Spleen (tissue), 11 donors: ENCODE data around the gene PDE4D. TPM values are rescaled to one million over a fixed set of nuclear protein-coding genes. Genes with fewer than 3 reads are reported as not detected.
"Not testable (repeated sequence)": the region's sequence is repeated elsewhere in the genome, so short reads cannot be mapped to it uniquely, and the experiment has no call there.

Source experiments
- DNase-seq: peaks from one replicate; pipeline ENCODE4 v3.0.0-alpha.2; 2020
- H3K27ac ChIP-seq, 8 donors: fragments of 200-600 bp; sonication (generic) in 7 of 8; 1 replicate in 4 of 8; 2 replicates in 4 of 8; pipeline versions ENCODE4 v1.5.0 to v1.8.0; 2016 to 2021; ENCODE audit warnings: inconsistent platforms in 4 of 8, mild to moderate bottlenecking in 4 of 8, moderate library complexity in 1 of 8
- H3K27me3 ChIP-seq, 7 donors: fragments of 200-600 bp; sonication (generic) in 6 of 7; replicated peaks in 1 of 7; 1 replicate in 4 of 7; 2 replicates in 3 of 7; pipeline versions ENCODE4 v1.5.0 to v1.8.0; 2016 to 2021; ENCODE audit warnings: inconsistent platforms in 3 of 7, mild to moderate bottlenecking in 1 of 7
- H3K36me3 ChIP-seq, 6 donors: fragments of 200-600 bp; sonication (generic) in 5 of 6; 1 replicate in 4 of 6; 2 replicates in 2 of 6; pipeline versions ENCODE4 v1.5.0 to v1.8.0; 2016 to 2021; ENCODE audit warnings: inconsistent platforms in 2 of 6
- H3K4me1 ChIP-seq, 6 donors: fragments of 200-600 bp; sonication (generic) in 5 of 6; 1 replicate in 3 of 6; 2 replicates in 3 of 6; pipeline versions ENCODE4 v1.5.0 to v1.8.0; 2016 to 2021; ENCODE audit warnings: inconsistent platforms in 3 of 6
- H3K4me3 ChIP-seq, 8 donors: fragments of 200-600 bp; sonication (generic) in 7 of 8; 1 replicate in 4 of 8; 2 replicates in 4 of 8; pipeline versions ENCODE4 v1.5.0 to v1.8.0; 2016 to 2021; ENCODE audit warnings: inconsistent platforms in 4 of 8, mild to moderate bottlenecking in 4 of 8, moderate library complexity in 2 of 8
- H3K9me3 ChIP-seq, 8 donors: fragments of 200-600 bp; sonication (generic) in 7 of 8; 1 replicate in 4 of 8; 2 replicates in 4 of 8; pipeline versions ENCODE4 v1.5.0 to v1.8.0; 2016 to 2021; ENCODE audit warnings: inconsistent platforms in 4 of 8
- CTCF ChIP-seq, 11 experiments: fragments of 200-600 bp in 7 of 11; fragments of 450-650 bp in 4 of 11; sonication (generic) in 4 of 11; IDR thresholded peaks in 8 of 11; conservative IDR thresholded peaks in 3 of 11; 1 replicate in 7 of 11; 2 replicates in 4 of 11; pipeline versions ENCODE4 v1.4.0 to v1.8.0; 2016 to 2021; ENCODE audit warnings: antibody characterized with exemption in 11 of 11, inconsistent platforms in 4 of 11, mild to moderate bottlenecking in 1 of 11
- POLR2A ChIP-seq, 3 donors: fragments of 450-650 bp; IDR thresholded peaks; one replicate each; pipeline ENCODE4 v1.5.1; 2017; ENCODE audit warnings: antibody characterized with exemption in 3 of 3, mild to moderate bottlenecking in 1 of 3
- POLR2AphosphoS5 ChIP-seq, 3 donors: sonication (generic); formaldehyde crosslinking; IDR thresholded peaks; one replicate each; pipeline ENCODE4 v1.5.1; 2017; ENCODE audit warnings: antibody characterized with exemption in 3 of 3
- WGBS, 5 donors: extraction: QIAGEN DNeasy Blood & Tissue Kit in 3 of 5; methylation state at CpG; one replicate each; pipeline versions ENCODE4 v1.1.5 to v1.1.7; 2013 to 2018; 5-methylcytosine and 5-hydroxymethylcytosine counted together
- intact Hi-C: fragments of 100-400 bp; cut with DNase I; formaldehyde crosslinking; loops from one replicate; pipeline ENCODE4 v1.15.0; 2023; ENCODE audit warnings: low total_unique reads
- polyA plus RNA-seq, 3 donors: library from polyadenylated mRNA; stranded (reverse); fragments of 200-250 nt; gene quantifications; one replicate each; pipeline ENCODE4 v1.2.1, GENCODE V29; 2013
- total RNA-seq, 7 donors: library from RNA; depleted of rRNA in 3 of 7; stranded (reverse); fragments of >200 nt in 3 of 7; fragmentation: NEBNext Ultra II Directional in 4 of 7; extraction: Animal tissue kit (Norgen Biotek cat#: 25700) in 4 of 7; gene quantifications; one replicate each; pipeline versions ENCODE4 v1.1.0 to v1.2.1, GENCODE V29; 2016 to 2021
- donor health status: healthy with polysubstance abuse.
- donor health status: DM: no; HTN: no; CAD: no; lungs with moderate emphysema.
- donor health status: DM: no; HTN: no; CAD: no.
- donor health status: Bipolar disorder and iron deficiency.
- donor health status: healthy.
- donor health status: DM: no; HTN: no; CAD: no.
- donor health status: DM: yes; HTN: yes; CAD: no.

PDE4D gene
- total and polyA plus RNA-seq, 10 donors, result 0.88 to 51.8 (median 18.2) TPM

- Histone ChIP-seq H3K36me3 (no peaks in the 10 kb centered on the region), H3K27me3 (no peaks in the 10 kb centered on the region), H3K4me1 (peaks cover 0 to 15% (median 13%) of the 10 kb centered on the region in 6 donors), H3K4me3 (no peak overlapping the region), H3K9me3 (no peaks in the 10 kb centered on the region), H3K27ac (no peak overlapping the region)
- DNase-seq, result no peak
- TF ChIP-seq POLR2AphosphoS5 (IDR thresholded peaks at IDR 0.05), result no peak
- no peak for TF ChIP-seq POLR2A (IDR thresholded peaks at IDR 0.05)
- TF ChIP-seq CTCF (IDR thresholded peaks at IDR 0.05 in 8 of 11, conservative IDR thresholded peaks at IDR 0.05 in 3 of 11), result no peak
- intact Hi-C loops, result no loop called here
- 89 to 98% (median 92%) methylated on average over 2 of the region's 2 CpGs for WGBS, 5 donors
These were observed 296.8 kb downstream of the PDE4D start for GRCh38 chr5:59596586-59597350.

DNA sequence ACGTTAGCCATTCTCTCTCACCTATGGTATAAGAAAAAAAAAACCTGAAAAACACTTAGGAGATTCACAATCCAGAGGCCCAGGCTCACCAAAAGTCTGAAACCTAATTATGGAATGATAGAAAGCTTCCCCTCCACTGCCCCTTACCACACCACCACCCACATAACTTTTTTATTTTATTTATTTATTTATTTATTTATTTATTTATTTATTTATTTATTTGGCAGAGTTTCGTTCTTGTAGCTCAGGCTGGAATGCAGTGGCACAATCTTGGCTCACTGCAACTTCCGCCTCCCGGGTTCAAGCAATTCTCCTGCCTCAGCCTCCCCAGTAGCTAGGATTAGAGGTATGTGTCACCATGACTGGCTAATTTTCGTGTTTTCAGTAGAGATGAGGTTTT is 299.4 kb downstream of the PDE4D start:
- WGBS, 5 donors, result 84 to 93% (median 86%) methylated on average over 5 of the region's 5 CpGs
- H3K4me1 ChIP-seq, result peaks cover 0 to 23% (median 12%) of the 10 kb centered on the region in 6 donors
- H3K9me3 ChIP-seq, H3K4me3 ChIP-seq, DNase-seq, H3K27me3 ChIP-seq, H3K27ac ChIP-seq, H3K36me3 ChIP-seq, intact Hi-C loops: not testable (repeated sequence)

- no peaks in the 10 kb centered on the region for H3K9me3 ChIP-seq
- 44 to 80% (median 73%) methylated on average over 2 of the region's 2 CpGs for WGBS, 5 donors
These were observed 300.0 kb downstream of the PDE4D start for GRCh38 chr5:59593439-59594007.

GRCh38 chr5:59592101-59592500 is 301.4 kb downstream of the PDE4D start:
- H3K27me3 ChIP-seq, result no peaks in the 10 kb centered on the region
- no peaks in the 10 kb centered on the region for H3K9me3 ChIP-seq
- intact Hi-C loops, result no loop called here
- no peaks in the 10 kb centered on the region for H3K36me3 ChIP-seq
- H3K4me1 ChIP-seq, result peaks cover 0 to 19% (median 0%) of the 10 kb centered on the region in 6 donors
- no peak overlapping the region for H3K27ac ChIP-seq
- H3K4me3 ChIP-seq, result no peak overlapping the region
- WGBS, 5 donors, result 53 to 87% (median 85%) methylated on average over 3 of the region's 3 CpGs
- TF ChIP-seq POLR2AphosphoS5 (IDR thresholded peaks at IDR 0.05), result no peak
- TF ChIP-seq CTCF (IDR thresholded peaks at IDR 0.05 in 8 of 11, conservative IDR thresholded peaks at IDR 0.05 in 3 of 11), result no peak
- no peak for TF ChIP-seq POLR2A (IDR thresholded peaks at IDR 0.05)
- DNase-seq, result no peak

More at GRCh38 chr5:59593439-59594007, 300.0 kb downstream of the PDE4D start:
- peaks cover 0 to 17% (median 7%) of the 10 kb centered on the region in 6 donors for H3K4me1 ChIP-seq
- no peak overlapping the region for H3K27ac ChIP-seq
- no peaks in the 10 kb centered on the region for H3K27me3 ChIP-seq
- no peak overlapping the region for H3K4me3 ChIP-seq
- H3K36me3 ChIP-seq, result no peaks in the 10 kb centered on the region
- no peak for DNase-seq
- TF ChIP-seq POLR2AphosphoS5 (IDR thresholded peaks at IDR 0.05) (no peak), CTCF (IDR thresholded peaks at IDR 0.05 in 8 of 11, conservative IDR thresholded peaks at IDR 0.05 in 3 of 11) (no peak), POLR2A (IDR thresholded peaks at IDR 0.05) (no peak)
- intact Hi-C loops, result no loop called here
